Vagina (tissue), 2 donors: ENCODE results near the gene PCNX1. TPM values are rescaled to one million over a fixed set of nuclear protein-coding genes. Genes with fewer than 3 reads are reported as not detected.

Source experiments
- DNase-seq, 2 donors: peaks; one replicate each; pipeline ENCODE4 v3.0.0-alpha.2; 2017; ENCODE audit errors: extremely low spot score in 2 of 2
- H3K27ac ChIP-seq: fragments of 200-600 bp; sonication (generic); one replicate; pipeline ENCODE4 v1.5.1; 2019
- H3K27me3 ChIP-seq: fragments of 200-600 bp; sonication (generic); one replicate; pipeline ENCODE4 v1.5.1; 2019
- H3K36me3 ChIP-seq, 2 donors: fragments of 200-600 bp; sonication (generic); one replicate each; pipeline ENCODE4 v1.5.1; 2017 to 2019
- H3K4me1 ChIP-seq: fragments of 200-600 bp; sonication (generic); one replicate; pipeline ENCODE4 v1.5.1; 2019
- H3K4me3 ChIP-seq, 2 donors: fragments of 200-600 bp; sonication (generic); 1 replicate in 1 of 2; 2 replicates in 1 of 2; pipeline ENCODE4 v1.5.1; 2016 to 2019
- H3K9me3 ChIP-seq: fragments of 200-600 bp; sonication (generic); one replicate; pipeline ENCODE4 v1.5.1; 2019
- CTCF ChIP-seq, 3 experiments: fragments of 450-650 bp in 2 of 3; fragments of 200-600 bp in 1 of 3; sonication (generic) in 1 of 3; IDR thresholded peaks; one replicate each; pipeline ENCODE4 v1.5.1; 2017 to 2019; ENCODE audit warnings: antibody characterized with exemption in 3 of 3, mild to moderate bottlenecking in 2 of 3, moderate library complexity in 2 of 3
- POLR2A ChIP-seq, 2 donors: fragments of 450-650 bp; IDR thresholded peaks; one replicate each; pipeline ENCODE4 v1.6.1; 2017; ENCODE audit warnings: antibody characterized with exemption in 2 of 2, mild to moderate bottlenecking in 2 of 2, moderate library complexity in 2 of 2
- POLR2AphosphoS5 ChIP-seq, 2 donors: sonication (generic); formaldehyde crosslinking; IDR thresholded peaks; one replicate each; pipeline ENCODE4 v1.9.0; 2017; ENCODE audit warnings: antibody characterized with exemption in 2 of 2, mild to moderate bottlenecking in 2 of 2, low read depth in 1 of 2; ENCODE audit not compliant: insufficient read depth in 1 of 2
- intact Hi-C: fragments of 100-400 bp; cut with DNase I; formaldehyde crosslinking; loops from one replicate; pipeline ENCODE4 v1.15.1; 2023
- total RNA-seq: library from RNA; depleted of rRNA; stranded (reverse); fragments of >200 nt; gene quantifications from one replicate; pipeline ENCODE4 v1.2.3, GENCODE V29; 2016

PCNX1 gene
- total RNA-seq, 1 donor from 2014 or later, result 59.7 TPM

GRCh38 chr14:70881549-70882177 lies 25.6 kb upstream of the PCNX1 start:
- H3K36me3 ChIP-seq, result no peaks in the 10 kb centered on the region
- no peaks in the 10 kb centered on the region for H3K4me1 ChIP-seq
- intact Hi-C loops, result no loop called here
- TF ChIP-seq POLR2AphosphoS5 (IDR thresholded peaks at IDR 0.05; ENCODE audit: insufficient read depth in 1 of 2, low read depth in 1 of 2) (no peak), CTCF (IDR thresholded peaks at IDR 0.05) (no peak), POLR2A (IDR thresholded peaks at IDR 0.05) (no peak)
- no peaks in the 10 kb centered on the region for H3K9me3 ChIP-seq
- no peak for DNase-seq
- no peak overlapping the region for H3K4me3 ChIP-seq
- H3K27me3 ChIP-seq, result no peaks in the 10 kb centered on the region
- H3K27ac ChIP-seq, result no peak overlapping the region

GRCh38 chr14:70882776-70883492 lies 24.3 kb upstream of the PCNX1 start:
- intact Hi-C loops, result no loop called here
- Histone ChIP-seq H3K4me1 (no peaks in the 10 kb centered on the region), H3K4me3 (no peak overlapping the region), H3K36me3 (no peaks in the 10 kb centered on the region), H3K27ac (no peak overlapping the region), H3K9me3 (no peaks in the 10 kb centered on the region), H3K27me3 (no peaks in the 10 kb centered on the region)
- DNase-seq, result no peak
- TF ChIP-seq POLR2A (IDR thresholded peaks at IDR 0.05) (no peak), CTCF (IDR thresholded peaks at IDR 0.05) (no peak), POLR2AphosphoS5 (IDR thresholded peaks at IDR 0.05; ENCODE audit: insufficient read depth in 1 of 2, low read depth in 1 of 2) (no peak)

- H3K9me3 ChIP-seq, result no peaks in the 10 kb centered on the region
- intact Hi-C loops, result no loop called here
- H3K36me3 ChIP-seq, result no peaks in the 10 kb centered on the region
- DNase-seq, result no peak
- H3K27ac ChIP-seq, result no peak overlapping the region
- H3K4me3 ChIP-seq, result no peak overlapping the region
- TF ChIP-seq POLR2AphosphoS5 (IDR thresholded peaks at IDR 0.05; ENCODE audit: insufficient read depth in 1 of 2, low read depth in 1 of 2) (no peak), CTCF (IDR thresholded peaks at IDR 0.05) (no peak), POLR2A (IDR thresholded peaks at IDR 0.05) (no peak)
- no peaks in the 10 kb centered on the region for H3K27me3 ChIP-seq
- H3K4me1 ChIP-seq, result no peaks in the 10 kb centered on the region
These were observed 22.5 kb upstream of the PCNX1 start for GRCh38 chr14:70884595-70885342.

- no peak for DNase-seq
- Histone ChIP-seq H3K9me3 (no peaks in the 10 kb centered on the region), H3K4me1 (no peaks in the 10 kb centered on the region), H3K27me3 (no peaks in the 10 kb centered on the region), H3K27ac (no peak overlapping the region), H3K4me3 (no peak overlapping the region), H3K36me3 (no peaks in the 10 kb centered on the region)
- TF ChIP-seq POLR2A (IDR thresholded peaks at IDR 0.05), result no peak
- intact Hi-C loops, result no loop called here
These were observed 21.8 kb upstream of the PCNX1 start for GRCh38 chr14:70885343-70886022.

- Histone ChIP-seq H3K36me3 (no peaks in the 10 kb centered on the region), H3K27me3 (no peaks in the 10 kb centered on the region), H3K27ac (no peak overlapping the region), H3K4me3 (no peak overlapping the region), H3K9me3 (no peaks in the 10 kb centered on the region), H3K4me1 (no peaks in the 10 kb centered on the region)
- TF ChIP-seq CTCF (IDR thresholded peaks at IDR 0.05) (no peak), POLR2AphosphoS5 (IDR thresholded peaks at IDR 0.05; ENCODE audit: insufficient read depth in 1 of 2, low read depth in 1 of 2) (no peak), POLR2A (IDR thresholded peaks at IDR 0.05) (no peak)
- DNase-seq, result no peak
- intact Hi-C loops, result no loop called here
These were observed 20.6 kb upstream of the PCNX1 start for GRCh38 chr14:70886421-70887206.
